ENCODE measurements around the gene NKPD1. TPM values are rescaled to one million over a fixed set of nuclear protein-coding genes. Genes with fewer than 3 reads are reported as not detected.

The NKPD1 gene
- polyA plus RNA-seq, 1 donor, result 0.15 TPM

- no peak for DNase-seq
- Histone ChIP-seq H3K27ac (ENCODE audit: low read length) (peak overlapping the region; percentile 32), H3K4me1 (ENCODE audit: control insufficient read depth, insufficient read depth, low read length) (peaks cover 56% of the 10 kb centered on the region), H3K9me3 (ENCODE audit: control insufficient read depth, low read depth, low read length) (no peaks in the 10 kb centered on the region), H3K4me3 (ENCODE audit: low read length) (no peak overlapping the region), H3K27me3 (ENCODE audit: control insufficient read depth, insufficient read depth, low read length) (no peaks in the 10 kb centered on the region), H3K36me3 (ENCODE audit: control insufficient read depth, insufficient read depth, low read length) (peaks cover under 1% of the 10 kb centered on the region)
- WGBS (ENCODE audit: insufficient coverage, low lambda C conversion rate), result no CpG with 5 or more reads among the region's 5 CpGs
Observed at GRCh38 chr19:45118106-45118505, 42.7 kb downstream of the NKPD1 start.

- H3K27me3 ChIP-seq (ENCODE audit: control insufficient read depth, insufficient read depth, low read length), result no peaks in the 10 kb centered on the region
- no peak for DNase-seq
- no peaks in the 10 kb centered on the region for H3K9me3 ChIP-seq (ENCODE audit: control insufficient read depth, low read depth, low read length)
- no peaks in the 10 kb centered on the region for H3K36me3 ChIP-seq (ENCODE audit: control insufficient read depth, insufficient read depth, low read length)
- H3K27ac ChIP-seq (ENCODE audit: low read length), result peak overlapping the region; percentile 1
- peaks cover 61% of the 10 kb centered on the region for H3K4me1 ChIP-seq (ENCODE audit: control insufficient read depth, insufficient read depth, low read length)
- no CpG with 5 or more reads among the region's 12 CpGs for WGBS (ENCODE audit: insufficient coverage, low lambda C conversion rate)
- no peak overlapping the region for H3K4me3 ChIP-seq (ENCODE audit: low read length)
Observed at GRCh38 chr19:45117671-45118070, 43.1 kb downstream of the NKPD1 start.

DNA sequence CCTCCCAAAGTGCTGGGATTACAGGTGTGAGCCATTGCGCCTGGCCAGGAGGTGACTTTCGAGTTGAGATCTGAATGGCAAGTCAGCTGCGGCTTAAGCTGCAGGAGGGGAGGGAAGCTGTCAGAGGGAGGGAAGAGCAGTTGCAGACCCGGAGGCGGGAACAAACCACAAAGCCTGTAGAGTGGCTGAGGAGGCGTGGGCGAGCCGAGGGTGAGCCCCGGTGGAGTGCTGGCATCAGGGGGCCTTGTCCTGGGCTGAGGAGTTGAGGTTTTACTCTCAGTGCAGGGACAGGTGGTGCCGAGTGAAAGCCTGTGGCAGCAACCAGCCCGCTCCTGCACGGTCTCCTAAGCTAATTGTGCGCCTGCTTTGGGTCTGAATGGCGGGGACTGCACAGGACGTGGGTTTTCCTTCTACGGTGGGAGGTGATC lies 43.6 kb downstream of the NKPD1 start:
- no peak for DNase-seq
- H3K4me1 ChIP-seq (ENCODE audit: control insufficient read depth, insufficient read depth, low read length), result peaks cover 65% of the 10 kb centered on the region
- no peaks in the 10 kb centered on the region for H3K36me3 ChIP-seq (ENCODE audit: control insufficient read depth, insufficient read depth, low read length)
- WGBS (ENCODE audit: insufficient coverage, low lambda C conversion rate), result no CpG with 5 or more reads among the region's 16 CpGs
- H3K27ac ChIP-seq (ENCODE audit: low read length), result peak overlapping the region; percentile 1
- no peaks in the 10 kb centered on the region for H3K9me3 ChIP-seq (ENCODE audit: control insufficient read depth, low read depth, low read length)
- no peak overlapping the region for H3K4me3 ChIP-seq (ENCODE audit: low read length)
- no peaks in the 10 kb centered on the region for H3K27me3 ChIP-seq (ENCODE audit: control insufficient read depth, insufficient read depth, low read length)

GRCh38 chr19:45115809-45116615 lies 44.8 kb downstream of the NKPD1 start:
- H3K36me3 ChIP-seq (ENCODE audit: control insufficient read depth, insufficient read depth, low read length), result no peaks in the 10 kb centered on the region
- DNase-seq, result peak in 1 of 2 donors; percentile 11
- H3K27me3 ChIP-seq (ENCODE audit: control insufficient read depth, insufficient read depth, low read length), result no peaks in the 10 kb centered on the region
- no peak overlapping the region for H3K4me3 ChIP-seq (ENCODE audit: low read length)
- H3K27ac ChIP-seq (ENCODE audit: low read length), result no peak overlapping the region
- no CpG with 5 or more reads among the region's 21 CpGs for WGBS (ENCODE audit: insufficient coverage, low lambda C conversion rate)
- peaks cover 60% of the 10 kb centered on the region for H3K4me1 ChIP-seq (ENCODE audit: control insufficient read depth, insufficient read depth, low read length)
- no peaks in the 10 kb centered on the region for H3K9me3 ChIP-seq (ENCODE audit: control insufficient read depth, low read depth, low read length)

DNA sequence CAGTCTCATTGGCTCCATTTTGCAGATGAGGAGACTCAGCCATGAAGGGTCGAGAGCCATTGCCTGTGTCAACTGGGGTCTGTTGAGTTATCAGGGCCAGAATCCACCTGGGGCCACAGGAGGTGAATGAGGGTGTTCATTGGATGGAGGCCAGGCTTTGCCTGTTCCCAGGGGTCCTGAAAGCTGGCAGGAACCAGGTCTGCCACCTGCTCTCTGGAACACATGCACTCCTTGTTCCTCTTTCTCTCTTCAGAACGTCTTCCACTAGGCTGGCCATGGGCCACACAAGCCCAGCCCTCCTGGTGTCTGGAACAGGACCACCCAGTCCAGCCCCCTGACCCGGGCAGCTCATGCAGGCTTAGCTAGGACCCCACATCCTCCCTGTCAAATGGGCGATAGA lies 46.7 kb downstream of the NKPD1 start:
- Histone ChIP-seq H3K4me3 (ENCODE audit: low read length) (no peak overlapping the region), H3K4me1 (ENCODE audit: control insufficient read depth, insufficient read depth, low read length) (peaks cover 59% of the 10 kb centered on the region), H3K9me3 (ENCODE audit: control insufficient read depth, low read depth, low read length) (no peaks in the 10 kb centered on the region), H3K27ac (ENCODE audit: low read length) (peak overlapping the region; percentile 84), H3K36me3 (ENCODE audit: control insufficient read depth, insufficient read depth, low read length) (no peaks in the 10 kb centered on the region), H3K27me3 (ENCODE audit: control insufficient read depth, insufficient read depth, low read length) (no peaks in the 10 kb centered on the region)
- no peak for DNase-seq
- WGBS (ENCODE audit: insufficient coverage, low lambda C conversion rate), result no CpG with 5 or more reads among the region's 4 CpGs

DNA sequence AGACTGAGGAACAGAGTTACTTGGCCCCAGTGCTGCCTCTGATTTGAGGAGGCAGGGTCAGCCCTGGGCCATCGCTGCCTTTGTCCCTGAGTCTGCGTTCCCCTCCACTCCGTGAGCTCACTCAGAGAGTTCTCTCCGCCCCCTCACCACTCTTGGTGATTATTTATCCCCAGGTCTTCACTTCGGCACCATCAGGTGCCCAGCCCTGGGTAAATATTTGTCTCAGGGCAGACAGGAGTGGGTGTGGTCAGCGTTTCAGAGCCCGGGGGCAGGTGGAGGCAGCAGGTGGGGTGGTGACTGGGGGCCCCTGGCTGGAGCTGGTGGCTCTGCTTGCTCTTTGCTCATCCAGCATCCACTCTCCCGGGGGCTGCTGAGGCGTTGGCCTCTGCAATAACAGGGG lies 47.2 kb downstream of the NKPD1 start:
- WGBS (ENCODE audit: insufficient coverage, low lambda C conversion rate), result no CpG with 5 or more reads among the region's 9 CpGs
- Histone ChIP-seq H3K4me1 (ENCODE audit: control insufficient read depth, insufficient read depth, low read length) (peaks cover 62% of the 10 kb centered on the region), H3K27me3 (ENCODE audit: control insufficient read depth, insufficient read depth, low read length) (no peaks in the 10 kb centered on the region), H3K27ac (ENCODE audit: low read length) (peak overlapping the region; percentile 84), H3K36me3 (ENCODE audit: control insufficient read depth, insufficient read depth, low read length) (no peaks in the 10 kb centered on the region), H3K9me3 (ENCODE audit: control insufficient read depth, low read depth, low read length) (no peaks in the 10 kb centered on the region), H3K4me3 (ENCODE audit: low read length) (peak overlapping the region; percentile 8)
- DNase-seq, result peak; percentile 71 to 86

DNA sequence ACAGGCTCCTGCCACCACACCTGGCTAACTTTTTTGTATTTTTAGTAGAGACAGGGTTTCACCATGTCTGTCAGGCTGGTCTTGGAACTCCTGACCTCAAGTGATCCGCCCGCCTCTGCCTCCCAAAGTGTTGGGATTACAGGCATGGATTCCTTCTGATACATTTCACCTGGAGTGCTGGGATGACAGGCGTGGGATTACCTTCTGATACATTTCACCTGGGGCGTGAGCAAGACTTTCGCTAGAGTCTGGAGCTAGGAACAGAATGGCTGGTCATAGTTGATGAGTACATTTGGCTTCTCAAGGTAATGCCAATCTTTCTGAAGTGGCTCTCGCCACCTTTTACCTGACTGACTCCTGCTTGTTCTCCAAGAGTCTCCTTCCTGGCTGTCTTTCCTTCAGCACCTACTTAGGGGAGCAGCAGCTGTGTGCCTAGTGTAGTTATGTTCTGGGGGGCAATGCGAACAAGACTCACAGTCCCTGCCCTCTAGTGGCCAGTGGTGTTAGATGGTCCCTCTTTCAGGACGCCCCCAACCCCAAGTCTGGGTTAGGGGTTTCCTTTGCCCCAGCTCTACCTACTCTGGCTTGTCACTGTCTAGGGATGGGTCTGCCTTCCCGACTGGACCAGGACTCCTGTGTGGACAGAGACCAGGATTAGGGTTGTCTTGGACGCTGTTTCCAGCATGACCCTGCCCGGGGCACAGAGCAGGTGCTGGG lies 48.5 kb downstream of the NKPD1 start:
- no CpG with 5 or more reads among the region's 11 CpGs for WGBS (ENCODE audit: insufficient coverage, low lambda C conversion rate)
- Histone ChIP-seq H3K27ac (ENCODE audit: low read length) (peak overlapping the region; percentile 84), H3K36me3 (ENCODE audit: control insufficient read depth, insufficient read depth, low read length) (no peaks in the 10 kb centered on the region), H3K4me1 (ENCODE audit: control insufficient read depth, insufficient read depth, low read length) (peaks cover 51% of the 10 kb centered on the region), H3K4me3 (ENCODE audit: low read length) (no peak overlapping the region), H3K9me3 (ENCODE audit: control insufficient read depth, low read depth, low read length) (no peaks in the 10 kb centered on the region), H3K27me3 (ENCODE audit: control insufficient read depth, insufficient read depth, low read length) (no peaks in the 10 kb centered on the region)
- DNase-seq, result peak in 1 of 2 donors; percentile 3

Other genes starting within 250 kb of the NKPD1 start
- 11.3 TPM for gene APOC1, start 246.4 kb downstream of the NKPD1 start, polyA plus RNA-seq
- gene APOC4, start 218.7 kb downstream of the NKPD1 start, polyA plus RNA-seq, result not detected
- gene APOC2, start 214.9 kb downstream of the NKPD1 start, polyA plus RNA-seq, result 186 TPM
- gene CLPTM1, start 205.6 kb downstream of the NKPD1 start, polyA plus RNA-seq, result 91.6 TPM
- gene RELB, start 159.5 kb downstream of the NKPD1 start, polyA plus RNA-seq, result 8.4 TPM
- gene CLASRP, start 121.9 kb downstream of the NKPD1 start, polyA plus RNA-seq, result 81.6 TPM
- 6.6 TPM for gene ZNF296, start 84.5 kb downstream of the NKPD1 start, polyA plus RNA-seq
- 23.5 TPM for gene GEMIN7, start 81.7 kb downstream of the NKPD1 start, polyA plus RNA-seq
- 40.3 TPM for gene PPP1R37, start 67.8 kb downstream of the NKPD1 start, polyA plus RNA-seq
- gene TRAPPC6A, start 17.3 kb upstream of the NKPD1 start, polyA plus RNA-seq, result 50.2 TPM
- 12.1 TPM for gene BLOC1S3, start 17.8 kb upstream of the NKPD1 start, polyA plus RNA-seq
- 1.7 TPM for gene EXOC3L2, start 84.4 kb upstream of the NKPD1 start, polyA plus RNA-seq
- gene MARK4, start 90.3 kb upstream of the NKPD1 start, polyA plus RNA-seq, result 17.6 TPM
- 4.9 TPM for gene CKM, start 161.9 kb upstream of the NKPD1 start, polyA plus RNA-seq
- 0.04 TPM for gene KLC3, start 179.8 kb upstream of the NKPD1 start, polyA plus RNA-seq
- gene ERCC2, start 209.6 kb upstream of the NKPD1 start, polyA plus RNA-seq, result 18.2 TPM
- 11.0 TPM for gene PPP1R13L, start 244.1 kb upstream of the NKPD1 start, polyA plus RNA-seq
- 4.1 TPM for gene POLR1G, start 245.7 kb upstream of the NKPD1 start, polyA plus RNA-seq

Data from large intestine (tissue), 3 donors.